ENCODE data around the gene GADL1. TPM values are rescaled to one million over a fixed set of nuclear protein-coding genes. Genes with fewer than 3 reads are reported as not detected.

Gene GADL1
- total RNA-seq, 2 donors from 2014 or later = not detected

GRCh38 chr3:30827080-30827479, 67.4 kb downstream of the GADL1 start:
- ATAC-seq (no peak), DNase-seq (no peak)
- Histone ChIP-seq H3K27ac (no peak overlapping the region), H3K36me3 (replicated peaks in 1 of 2; ENCODE audit: insufficient read depth in 1 of 2, low read depth in 2 of 2) (no peaks in the 10 kb centered on the region), H3K4me1 (no peaks in the 10 kb centered on the region), H3K27me3 (no peaks in the 10 kb centered on the region), H3K9me3 (no peaks in the 10 kb centered on the region), H3K4me3 (no peak overlapping the region)
- intact Hi-C loops (cut with DNase I) = no loop called here
- TF ChIP-seq POLR2A (IDR thresholded peaks at IDR 0.05) = no peak
- TF ChIP-seq, protein P1, sequence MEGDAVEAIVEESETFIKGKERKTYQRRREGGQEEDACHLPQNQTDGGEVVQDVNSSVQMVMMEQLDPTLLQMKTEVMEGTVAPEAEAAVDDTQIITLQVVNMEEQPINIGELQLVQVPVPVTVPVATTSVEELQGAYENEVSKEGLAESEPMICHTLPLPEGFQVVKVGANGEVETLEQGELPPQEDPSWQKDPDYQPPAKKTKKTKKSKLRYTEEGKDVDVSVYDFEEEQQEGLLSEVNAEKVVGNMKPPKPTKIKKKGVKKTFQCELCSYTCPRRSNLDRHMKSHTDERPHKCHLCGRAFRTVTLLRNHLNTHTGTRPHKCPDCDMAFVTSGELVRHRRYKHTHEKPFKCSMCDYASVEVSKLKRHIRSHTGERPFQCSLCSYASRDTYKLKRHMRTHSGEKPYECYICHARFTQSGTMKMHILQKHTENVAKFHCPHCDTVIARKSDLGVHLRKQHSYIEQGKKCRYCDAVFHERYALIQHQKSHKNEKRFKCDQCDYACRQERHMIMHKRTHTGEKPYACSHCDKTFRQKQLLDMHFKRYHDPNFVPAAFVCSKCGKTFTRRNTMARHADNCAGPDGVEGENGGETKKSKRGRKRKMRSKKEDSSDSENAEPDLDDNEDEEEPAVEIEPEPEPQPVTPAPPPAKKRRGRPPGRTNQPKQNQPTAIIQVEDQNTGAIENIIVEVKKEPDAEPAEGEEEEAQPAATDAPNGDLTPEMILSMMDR (IDR thresholded peaks at IDR 0.05) = no peak
- WGBS, 2 donors = 74 to 78% methylated on average over 1 of the region's 1 CpG

DNA sequence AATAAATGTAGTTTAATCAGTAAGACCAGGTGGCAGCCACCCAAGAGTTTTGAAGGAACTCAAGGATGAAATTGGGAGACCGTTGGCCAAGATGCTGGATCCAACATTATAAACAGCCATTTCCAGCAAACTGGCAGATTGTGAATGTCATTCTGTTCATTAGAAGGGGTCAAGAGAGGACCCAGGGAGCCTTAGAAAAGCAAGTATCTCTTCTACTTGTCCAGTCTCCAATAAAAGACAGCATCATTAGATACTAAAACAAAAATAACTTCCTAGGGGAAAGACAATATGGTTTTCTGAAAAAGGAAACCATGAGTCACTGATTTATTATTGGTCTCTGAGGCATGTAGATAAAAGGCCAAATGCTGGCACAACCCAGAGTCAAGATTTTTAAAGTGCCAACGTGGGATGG, 67.9 kb downstream of the GADL1 start:
- no peak for DNase-seq
- intact Hi-C loops (cut with DNase I) = no loop called here
- WGBS, 2 donors = 35 to 38% methylated on average over 2 of the region's 2 CpGs
- H3K36me3 ChIP-seq (replicated peaks in 1 of 2; ENCODE audit: insufficient read depth in 1 of 2, low read depth in 2 of 2) = no peaks in the 10 kb centered on the region
- H3K9me3 ChIP-seq = no peaks in the 10 kb centered on the region
- H3K4me1 ChIP-seq = no peaks in the 10 kb centered on the region
- H3K27me3 ChIP-seq = no peaks in the 10 kb centered on the region
- no peak for ATAC-seq
- H3K27ac ChIP-seq = no peak overlapping the region
- H3K4me3 ChIP-seq = no peak overlapping the region
- TF ChIP-seq, protein P1 (IDR thresholded peaks at IDR 0.05) = no peak
- no peak for TF ChIP-seq POLR2A (IDR thresholded peaks at IDR 0.05)

GRCh38 chr3:30819067-30819798, 75.2 kb downstream of the GADL1 start:
- intact Hi-C loops (cut with DNase I) = no loop called here
- H3K4me1 ChIP-seq = no peaks in the 10 kb centered on the region
- no peak for ATAC-seq
- H3K9me3 ChIP-seq = no peaks in the 10 kb centered on the region
- DNase-seq = no peak
- H3K4me3 ChIP-seq = no peak overlapping the region
- WGBS, 2 donors = 57 to 72% methylated on average over 3 of the region's 3 CpGs
- no peaks in the 10 kb centered on the region for H3K36me3 ChIP-seq (replicated peaks in 1 of 2; ENCODE audit: insufficient read depth in 1 of 2, low read depth in 2 of 2)
- TF ChIP-seq, protein P1 (IDR thresholded peaks at IDR 0.05) = no peak
- TF ChIP-seq POLR2A (IDR thresholded peaks at IDR 0.05) = no peak
- H3K27ac ChIP-seq = no peak overlapping the region
- no peaks in the 10 kb centered on the region for H3K27me3 ChIP-seq

- TF ChIP-seq, protein P1 (IDR thresholded peaks at IDR 0.05) = no peak
- TF ChIP-seq POLR2A (IDR thresholded peaks at IDR 0.05) = no peak
- Histone ChIP-seq H3K36me3 (replicated peaks in 1 of 2; ENCODE audit: insufficient read depth in 1 of 2, low read depth in 2 of 2) (no peaks in the 10 kb centered on the region), H3K4me1 (no peaks in the 10 kb centered on the region), H3K27me3 (no peaks in the 10 kb centered on the region), H3K4me3 (no peak overlapping the region), H3K9me3 (no peaks in the 10 kb centered on the region), H3K27ac (no peak overlapping the region)
- 67 to 68% methylated on average over 4 of the region's 4 CpGs for WGBS, 2 donors
- ATAC-seq = no peak
- no peak for DNase-seq
- intact Hi-C loops (cut with DNase I) = no loop called here
These were observed 80.7 kb downstream of the GADL1 start for GRCh38 chr3:30813734-30814133.
